Activated T-helper 2 cell treated with anti-CD3 and anti-CD28 coated beads, Interferon-gamma antibody, Interleukin-2, Interleukin-4, amounts not matched to agents 10 μg/mL and 5 μg/mL and 100 μg/mL, durations not matched to agents 14 hours and 24 hours and 36 hours (primary cell): ENCODE measurements around the gene HRAS. TPM values are rescaled to one million over a fixed set of nuclear protein-coding genes. Genes with fewer than 3 reads are reported as not detected.

ENCODE experiments used
- DNase-seq: peaks from one replicate; pipeline ENCODE4 v3.0.0; 2021; ENCODE audit warnings: low spot score
- H3K27ac Mint-ChIP-seq: one replicate; pipeline ENCODE4 v1.8.0; 2021; ENCODE audit warnings: mixed read lengths
- H3K27me3 Mint-ChIP-seq: one replicate; pipeline ENCODE4 v1.8.0; 2021; ENCODE audit warnings: low read depth, mixed read lengths
- H3K36me3 Mint-ChIP-seq: one replicate; pipeline ENCODE4 v1.8.0; 2021; ENCODE audit warnings: low read depth, mixed read lengths
- H3K4me1 Mint-ChIP-seq: one replicate; pipeline ENCODE4 v1.8.0; 2021; ENCODE audit warnings: low read depth, mixed read lengths
- H3K4me3 Mint-ChIP-seq: one replicate; pipeline ENCODE4 v1.8.0; 2021; ENCODE audit warnings: low read depth, mild to moderate bottlenecking, moderate library complexity, mixed read lengths
- H3K9me3 Mint-ChIP-seq: one replicate; pipeline ENCODE4 v1.8.0; 2021; ENCODE audit warnings: mixed read lengths
- intact Hi-C: fragments of 100-400 bp; cut with micrococcal nuclease; formaldehyde crosslinking; loops from one replicate; pipeline ENCODE4 v1.15.1; 2023
- total RNA-seq: library from RNA; stranded (reverse); gene quantifications from 2 replicates; pipeline ENCODE4 v1.2.3, GENCODE V29; 2022

Gene HRAS
- total RNA-seq, 1 donor from 2014 or later = 70.5 TPM

DNA sequence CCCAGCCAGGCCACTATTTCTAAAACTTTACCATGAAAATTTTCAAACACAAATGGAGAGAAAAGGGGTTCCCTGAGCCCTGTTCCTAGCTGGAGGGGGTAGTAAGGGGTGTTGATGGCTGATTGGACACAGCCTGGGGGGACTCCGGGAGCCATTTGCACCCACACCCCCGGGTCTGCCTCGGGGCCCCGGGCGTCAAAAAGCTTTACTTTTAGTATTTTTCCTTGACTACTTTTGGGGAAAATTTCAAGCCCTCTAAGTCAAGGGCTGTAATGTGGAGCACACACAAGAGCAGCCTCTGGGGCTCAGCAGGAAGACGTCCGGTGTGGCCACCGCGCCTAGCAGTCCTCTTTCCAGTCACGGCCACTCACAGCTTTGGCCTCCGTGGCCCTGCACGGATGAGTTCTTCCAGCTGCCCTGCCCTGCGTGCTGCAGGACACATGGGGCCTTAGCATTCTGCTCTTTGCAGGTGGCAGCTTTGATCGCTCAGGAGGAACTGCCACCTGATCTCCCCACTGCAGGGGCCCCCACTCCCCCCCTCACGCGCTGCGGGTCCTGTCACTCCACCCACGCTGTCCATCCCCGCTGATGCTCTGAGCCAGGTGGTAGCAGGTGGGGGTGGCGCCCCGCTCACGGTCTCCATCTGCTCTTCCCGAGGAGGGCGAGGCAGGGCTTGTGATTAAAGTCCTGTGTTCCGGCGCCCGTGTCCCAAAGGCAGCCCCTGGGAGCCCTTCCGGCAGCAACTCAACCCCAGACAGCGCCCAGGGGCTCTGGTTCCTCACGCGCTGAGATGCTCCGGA lies 42.7 kb downstream of the HRAS start:
- Mint-ChIP-seq H3K36me3 (peaks cover 21% of the 10 kb centered on the region), H3K27ac (no peak overlapping the region), H3K4me1 (peaks cover 2% of the 10 kb centered on the region), H3K4me3 (no peak overlapping the region), H3K9me3 (no peaks in the 10 kb centered on the region), H3K27me3 (no peaks in the 10 kb centered on the region)
- intact Hi-C loops = no loop called here
- no peak for DNase-seq

DNA sequence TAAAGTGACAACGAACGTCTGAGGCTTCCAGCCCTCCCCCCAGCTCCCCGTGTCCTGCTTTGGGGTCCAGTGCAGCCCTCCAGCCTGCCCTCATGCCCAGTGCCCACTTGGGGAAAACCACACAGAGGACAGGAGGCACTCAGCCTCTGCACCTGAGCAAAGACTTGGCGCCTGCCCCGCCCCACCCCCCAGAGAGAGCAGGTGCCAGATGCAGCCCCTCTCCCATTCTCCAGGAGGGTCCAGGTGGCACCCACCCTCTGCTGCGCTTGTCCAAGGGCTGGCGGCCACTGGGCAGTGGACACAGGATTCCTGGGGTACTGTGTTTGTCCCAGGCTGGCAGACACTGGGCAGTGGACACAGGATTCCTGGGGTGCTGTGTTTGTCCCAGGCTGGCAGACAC lies 44.0 kb downstream of the HRAS start:
- Mint-ChIP-seq H3K36me3 (peaks cover 8% of the 10 kb centered on the region), H3K27ac (no peak overlapping the region), H3K27me3 (no peaks in the 10 kb centered on the region), H3K4me1 (no peaks in the 10 kb centered on the region), H3K4me3 (no peak overlapping the region), H3K9me3 (no peaks in the 10 kb centered on the region)
- no peak for DNase-seq
- intact Hi-C loops = no loop called here

DNA sequence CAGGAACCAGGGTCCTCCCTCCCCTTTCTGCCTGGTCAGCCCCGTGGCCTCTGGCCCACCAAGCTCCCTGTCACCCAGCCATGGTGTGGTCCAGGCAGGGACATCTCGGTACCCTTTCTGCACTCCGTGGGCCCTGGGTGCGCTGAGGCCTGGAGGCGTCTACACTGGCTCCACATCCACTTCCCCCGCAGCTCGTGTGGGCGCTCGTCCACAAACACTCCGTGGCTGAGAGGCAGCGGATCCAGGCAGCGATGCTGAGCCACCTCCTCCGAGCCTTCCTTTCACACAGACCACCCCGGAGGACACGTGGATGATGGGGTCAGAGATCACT lies 44.5 kb downstream of the HRAS start:
- H3K4me3 Mint-ChIP-seq = no peak overlapping the region
- no peak for DNase-seq
- no peak overlapping the region for H3K27ac Mint-ChIP-seq
- peaks cover 6% of the 10 kb centered on the region for H3K36me3 Mint-ChIP-seq
- no peaks in the 10 kb centered on the region for H3K27me3 Mint-ChIP-seq
- H3K9me3 Mint-ChIP-seq = no peaks in the 10 kb centered on the region
- intact Hi-C loops = no loop called here
- no peaks in the 10 kb centered on the region for H3K4me1 Mint-ChIP-seq

DNA sequence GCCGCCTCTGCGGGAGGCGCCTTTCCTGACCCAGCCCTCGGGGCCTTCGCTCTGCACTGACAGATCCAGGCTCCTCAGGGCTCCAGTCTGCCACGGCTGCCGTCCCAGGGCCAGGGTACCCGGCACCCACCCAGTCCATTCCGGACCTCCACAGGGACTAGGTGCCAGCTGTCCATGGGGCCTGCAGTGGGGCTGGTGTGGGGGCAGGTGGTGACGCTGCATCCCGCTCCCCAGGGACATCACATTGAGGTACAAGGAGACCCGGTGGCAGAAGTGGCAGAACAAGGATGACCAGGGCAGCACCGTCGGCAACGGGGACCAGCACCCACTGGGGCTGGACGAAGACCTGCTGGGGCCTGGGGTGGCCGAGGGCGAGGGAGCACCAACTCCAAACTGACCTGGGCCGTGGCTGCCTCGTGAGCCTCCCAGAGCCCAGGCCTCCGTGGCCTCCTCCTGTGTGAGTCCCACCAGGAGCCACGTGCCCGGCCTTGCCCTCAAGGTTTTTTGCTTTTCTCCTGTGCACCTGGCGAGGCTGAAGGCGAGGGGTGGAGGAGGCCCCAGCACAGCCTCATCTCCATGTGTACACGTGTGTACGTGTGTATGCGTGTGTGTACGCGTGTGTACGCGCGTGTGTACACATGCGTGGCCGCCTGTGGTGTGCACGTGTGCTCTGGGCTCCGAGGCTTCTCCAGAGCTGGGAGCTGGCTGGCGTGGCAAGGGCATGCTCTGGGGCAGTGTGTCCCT lies 45.0 kb downstream of the HRAS start:
- Mint-ChIP-seq H3K9me3 (no peaks in the 10 kb centered on the region), H3K27me3 (no peaks in the 10 kb centered on the region), H3K27ac (no peak overlapping the region), H3K4me1 (no peaks in the 10 kb centered on the region), H3K36me3 (peaks cover 3% of the 10 kb centered on the region), H3K4me3 (no peak overlapping the region)
- DNase-seq = no peak
- intact Hi-C loops = no loop called here

DNA sequence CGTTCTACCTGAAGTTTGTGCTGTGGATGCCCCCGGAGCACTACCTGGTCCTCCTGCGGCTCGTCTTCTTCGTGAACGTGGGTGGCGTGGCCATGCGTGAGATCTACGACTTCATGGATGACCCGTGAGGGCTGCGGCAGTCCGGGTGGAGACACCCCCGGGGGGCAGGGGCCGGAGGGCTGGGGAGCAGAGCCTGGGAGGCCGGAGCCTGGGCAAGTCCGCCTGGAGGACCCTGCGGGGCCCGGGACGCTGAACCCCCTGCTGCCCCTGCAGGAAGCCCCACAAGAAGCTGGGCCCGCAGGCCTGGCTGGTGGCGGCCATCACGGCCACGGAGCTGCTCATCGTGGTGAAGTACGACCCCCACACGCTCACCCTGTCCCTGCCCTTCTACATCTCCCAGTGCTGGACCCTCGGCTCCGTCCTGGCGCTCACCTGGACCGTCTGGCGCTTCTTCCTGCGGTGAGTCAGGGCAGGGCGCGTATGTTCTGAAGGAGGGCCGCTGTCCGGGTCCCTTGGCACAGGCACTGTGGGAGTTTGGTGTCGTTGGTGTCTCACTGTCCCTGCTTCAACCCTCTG lies 45.7 kb downstream of the HRAS start:
- Mint-ChIP-seq H3K27me3 (no peaks in the 10 kb centered on the region), H3K9me3 (no peaks in the 10 kb centered on the region), H3K27ac (no peak overlapping the region), H3K4me3 (no peak overlapping the region), H3K4me1 (no peaks in the 10 kb centered on the region), H3K36me3 (no peaks in the 10 kb centered on the region)
- intact Hi-C loops = no loop called here
- no peak for DNase-seq

DNA sequence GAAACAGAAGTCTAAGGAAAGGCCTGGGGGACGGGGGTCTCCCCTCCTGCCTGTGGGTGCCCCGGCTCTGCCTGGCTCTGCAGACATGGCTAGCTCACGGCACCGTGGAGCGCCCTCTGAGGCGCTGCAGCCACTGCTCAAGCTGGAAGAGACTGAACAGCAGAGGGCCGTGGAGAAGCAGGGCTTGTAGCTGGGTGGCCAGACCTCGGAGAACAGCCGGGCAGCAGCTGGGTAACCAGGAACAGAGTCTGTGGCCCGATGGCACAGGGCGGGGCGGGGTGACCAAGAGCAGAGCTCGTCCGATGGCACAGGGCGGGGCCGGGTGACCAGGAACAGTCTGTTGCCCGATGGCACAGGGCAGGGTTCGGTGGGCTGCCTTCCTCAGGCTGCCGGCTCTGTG lies 46.4 kb downstream of the HRAS start:
- intact Hi-C loops = no loop called here
- Mint-ChIP-seq H3K4me3 (no peak overlapping the region), H3K9me3 (no peaks in the 10 kb centered on the region), H3K27me3 (no peaks in the 10 kb centered on the region), H3K27ac (no peak overlapping the region), H3K4me1 (no peaks in the 10 kb centered on the region), H3K36me3 (no peaks in the 10 kb centered on the region)
- no peak for DNase-seq

DNA sequence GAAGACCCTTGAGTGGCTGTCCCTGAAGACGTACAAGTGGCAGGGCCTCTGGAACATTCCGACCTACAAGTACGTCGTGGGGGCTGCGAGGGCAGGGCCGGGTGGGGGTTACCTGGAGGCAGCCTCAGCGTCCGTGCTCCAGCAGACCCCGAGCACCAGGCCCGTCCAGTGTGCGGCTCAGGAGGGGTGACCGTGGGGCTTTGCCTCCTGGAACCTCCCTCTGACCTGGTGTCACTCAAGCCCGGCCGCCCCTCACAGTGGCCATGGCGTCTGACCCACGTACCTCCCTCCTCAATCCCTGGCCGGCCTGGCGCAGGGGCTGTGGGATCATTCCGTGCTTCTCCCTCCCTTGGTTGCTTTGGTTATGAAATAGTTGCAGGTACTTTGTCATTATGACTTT lies 46.8 kb downstream of the HRAS start:
- DNase-seq = no peak
- H3K27me3 Mint-ChIP-seq = no peaks in the 10 kb centered on the region
- H3K9me3 Mint-ChIP-seq = no peaks in the 10 kb centered on the region
- no peaks in the 10 kb centered on the region for H3K36me3 Mint-ChIP-seq
- intact Hi-C loops = no loop called here
- no peaks in the 10 kb centered on the region for H3K4me1 Mint-ChIP-seq
- H3K4me3 Mint-ChIP-seq = no peak overlapping the region
- no peak overlapping the region for H3K27ac Mint-ChIP-seq

DNA sequence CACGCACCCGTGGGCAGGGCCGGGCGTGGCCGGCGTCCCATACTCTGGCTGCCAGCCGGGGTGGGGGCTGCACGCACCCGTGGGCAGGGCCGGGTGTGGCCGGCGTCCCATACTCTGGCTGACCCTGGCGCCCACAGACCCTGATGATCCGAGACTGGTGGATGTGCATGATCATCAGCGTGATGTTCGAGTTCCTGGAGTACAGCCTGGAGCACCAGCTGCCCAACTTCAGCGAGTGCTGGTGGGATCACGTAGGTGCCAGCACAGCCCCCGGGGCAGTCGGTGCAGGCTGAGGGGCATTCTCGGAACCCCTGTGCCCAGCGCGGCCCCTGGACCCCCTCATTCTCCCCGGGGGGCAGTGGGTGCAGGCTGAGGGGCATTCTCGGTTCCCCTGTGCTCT lies 47.3 kb downstream of the HRAS start:
- no peaks in the 10 kb centered on the region for H3K4me1 Mint-ChIP-seq
- no peak for DNase-seq
- no peak overlapping the region for H3K4me3 Mint-ChIP-seq
- H3K27me3 Mint-ChIP-seq = no peaks in the 10 kb centered on the region
- H3K36me3 Mint-ChIP-seq = no peaks in the 10 kb centered on the region
- no peak overlapping the region for H3K27ac Mint-ChIP-seq
- intact Hi-C loops = no loop called here
- H3K9me3 Mint-ChIP-seq = no peaks in the 10 kb centered on the region

DNA sequence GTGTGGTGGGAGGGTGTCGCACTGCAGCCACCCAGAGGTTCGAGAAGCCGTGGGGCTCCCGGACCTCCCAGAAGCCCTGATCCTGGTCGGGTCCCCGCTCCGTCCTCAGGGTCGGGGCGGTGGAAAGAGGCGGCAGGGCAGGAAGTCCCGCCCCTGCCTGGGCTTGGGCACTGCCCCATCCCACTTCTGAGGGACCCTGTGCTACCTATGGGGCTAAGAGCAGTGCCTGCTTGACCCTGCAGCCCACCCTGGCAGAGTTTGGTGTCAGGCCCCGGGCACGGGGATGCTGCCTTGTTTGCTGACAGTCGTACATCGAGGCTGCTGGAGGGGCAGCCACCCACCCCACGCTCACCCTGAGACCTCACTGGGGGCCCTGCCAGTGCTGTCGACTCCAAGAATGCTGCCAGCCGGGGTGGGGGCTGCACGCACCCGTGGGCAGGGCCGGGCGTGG lies 47.8 kb downstream of the HRAS start:
- no peak overlapping the region for H3K27ac Mint-ChIP-seq
- DNase-seq = no peak
- intact Hi-C loops = no loop called here
- H3K36me3 Mint-ChIP-seq = no peaks in the 10 kb centered on the region
- H3K27me3 Mint-ChIP-seq = no peaks in the 10 kb centered on the region
- H3K4me3 Mint-ChIP-seq = no peak overlapping the region
- H3K9me3 Mint-ChIP-seq = no peaks in the 10 kb centered on the region
- H3K4me1 Mint-ChIP-seq = no peaks in the 10 kb centered on the region

DNA sequence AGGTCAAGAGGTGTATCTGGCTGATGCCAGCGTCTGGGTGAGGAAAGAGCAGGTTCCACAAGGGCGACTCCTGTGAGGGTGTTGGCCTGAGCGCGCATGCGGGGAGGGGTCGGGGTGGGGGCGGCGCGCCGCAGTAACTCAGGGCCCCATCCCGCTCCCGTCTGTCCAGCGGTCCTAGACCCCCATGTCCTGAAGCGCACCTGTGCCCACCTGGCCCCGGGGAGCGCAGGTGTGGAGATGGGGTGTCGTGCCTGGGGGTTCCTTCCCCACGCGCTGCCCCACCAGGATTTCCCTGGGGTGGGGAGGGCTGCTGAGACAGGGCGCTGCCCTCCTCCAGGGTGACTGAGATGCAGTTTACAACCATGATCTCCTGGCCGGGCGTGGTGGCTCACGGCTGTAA lies 49.2 kb downstream of the HRAS start:
- DNase-seq = no peak
- Mint-ChIP-seq H3K27me3 (no peaks in the 10 kb centered on the region), H3K4me3 (no peak overlapping the region), H3K27ac (no peak overlapping the region), H3K9me3 (no peaks in the 10 kb centered on the region), H3K4me1 (no peaks in the 10 kb centered on the region), H3K36me3 (no peaks in the 10 kb centered on the region)
- intact Hi-C loops = no loop called here

DNA sequence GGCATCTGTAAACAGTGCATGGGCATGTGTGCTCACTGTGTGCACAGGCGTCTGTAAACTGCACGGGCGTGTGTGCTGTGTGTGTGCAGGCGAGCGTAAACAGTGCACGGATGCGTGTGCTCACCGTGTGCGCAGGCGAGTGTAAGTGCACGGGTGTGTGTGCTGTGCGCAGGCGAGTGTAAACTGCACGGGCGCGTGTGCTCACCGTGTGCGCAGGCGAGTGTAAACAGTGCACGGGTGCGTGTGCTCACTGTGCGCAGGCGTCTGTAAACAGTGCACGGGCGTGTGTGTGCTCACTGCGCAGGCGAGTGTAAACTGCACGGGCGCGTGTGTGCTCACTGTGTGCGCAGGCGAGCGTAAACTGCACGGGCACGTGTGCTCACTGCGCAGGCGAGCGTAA lies 50.8 kb downstream of the HRAS start:
- no peaks in the 10 kb centered on the region for H3K9me3 Mint-ChIP-seq
- H3K27ac Mint-ChIP-seq = no peak overlapping the region
- H3K27me3 Mint-ChIP-seq = no peaks in the 10 kb centered on the region
- no peak for DNase-seq
- H3K4me3 Mint-ChIP-seq = no peak overlapping the region
- no peaks in the 10 kb centered on the region for H3K4me1 Mint-ChIP-seq
- peaks cover 3% of the 10 kb centered on the region for H3K36me3 Mint-ChIP-seq
- intact Hi-C loops = no loop called here
